ENCODE results near the gene HUNK. TPM values are rescaled to one million over a fixed set of nuclear protein-coding genes. Genes with fewer than 3 reads are reported as not detected.

HUNK gene
- total and polyA plus RNA-seq, 4 experiments from 2014 or later, result 0.07 to 0.44 (median 0.26) TPM; not detected in 1

GRCh38 chr21:31844206-31844605 lies 28.6 kb upstream of the HUNK start:
- no peaks in the 10 kb centered on the region for H3K4me1 ChIP-seq (ENCODE audit: insufficient read depth, low read length)
- Mint-ChIP-seq H3K4me3 (no peak overlapping the region), H3K9me3 (peaks cover 0 to 2% (median 0%) of the 10 kb centered on the region in 8 donors), H3K36me3 (no peaks in the 10 kb centered on the region), H3K27me3 (peaks cover 14 to 18% of the 10 kb centered on the region in 2 donors), H3K4me1 (no peaks in the 10 kb centered on the region), H3K27ac (no peak overlapping the region)
- no peak overlapping the region for H3K27ac ChIP-seq (ENCODE audit: low read depth, low read length)
- no peaks in the 10 kb centered on the region for H3K27me3 ChIP-seq (ENCODE audit: insufficient read depth, low read length)
- H3K4me3 ChIP-seq (ENCODE audit: low read length in 2 of 2), result no peak overlapping the region
- intact Hi-C loops (cut with micrococcal nuclease), result no loop called here
- CTCF ChIA-PET (ENCODE audit: partially characterized antibody), result no interaction called here
- no peak for DNase-seq
- H3K36me3 ChIP-seq (ENCODE audit: insufficient read depth, low read length), result no peaks in the 10 kb centered on the region
- POLR2A ChIA-PET (ENCODE audit: partially characterized antibody), result no interaction called here
- H3K9me3 ChIP-seq (ENCODE audit: control insufficient read depth in 1 of 2, low read length in 2 of 2), result no peaks in the 10 kb centered on the region

GRCh38 chr21:31845151-31845729 lies 27.6 kb upstream of the HUNK start:
- Histone ChIP-seq H3K36me3 (ENCODE audit: insufficient read depth, low read length) (no peaks in the 10 kb centered on the region), H3K9me3 (ENCODE audit: control insufficient read depth in 1 of 2, low read length in 2 of 2) (no peaks in the 10 kb centered on the region), H3K27me3 (ENCODE audit: insufficient read depth, low read length) (no peaks in the 10 kb centered on the region), H3K27ac (ENCODE audit: low read depth, low read length) (no peak overlapping the region), H3K4me1 (ENCODE audit: insufficient read depth, low read length) (no peaks in the 10 kb centered on the region), H3K4me3 (ENCODE audit: low read length in 2 of 2) (no peak overlapping the region)
- Mint-ChIP-seq H3K4me3 (no peak overlapping the region), H3K27me3 (peaks cover 14 to 15% of the 10 kb centered on the region in 2 donors), H3K9me3 (peaks cover 0 to 2% (median 0%) of the 10 kb centered on the region in 8 donors), H3K27ac (no peak overlapping the region), H3K4me1 (no peaks in the 10 kb centered on the region), H3K36me3 (no peaks in the 10 kb centered on the region)
- intact Hi-C loops (cut with micrococcal nuclease), result no loop called here
- no peak for DNase-seq
- ChIA-PET CTCF (ENCODE audit: partially characterized antibody) (interaction anchor here (1.4 kb wide), 1 partner anchor 22 kb away, joined by 3 read pairs; no protein-coding TSS in a partner anchor), POLR2A (ENCODE audit: partially characterized antibody) (no interaction called here)

GRCh38 chr21:31846690-31847089 lies 26.1 kb upstream of the HUNK start:
- Mint-ChIP-seq H3K4me1 (no peaks in the 10 kb centered on the region), H3K9me3 (peaks cover 0 to 4% (median 0%) of the 10 kb centered on the region in 8 donors), H3K27me3 (peaks cover 16 to 21% of the 10 kb centered on the region in 2 donors), H3K27ac (no peak overlapping the region), H3K4me3 (no peak overlapping the region), H3K36me3 (no peaks in the 10 kb centered on the region)
- H3K36me3 ChIP-seq (ENCODE audit: insufficient read depth, low read length), result no peaks in the 10 kb centered on the region
- no peaks in the 10 kb centered on the region for H3K4me1 ChIP-seq (ENCODE audit: insufficient read depth, low read length)
- H3K27me3 ChIP-seq (ENCODE audit: insufficient read depth, low read length), result no peaks in the 10 kb centered on the region
- H3K9me3 ChIP-seq (ENCODE audit: control insufficient read depth in 1 of 2, low read length in 2 of 2), result no peaks in the 10 kb centered on the region
- no peak overlapping the region for H3K27ac ChIP-seq (ENCODE audit: low read depth, low read length)
- intact Hi-C loops (cut with micrococcal nuclease), result no loop called here
- CTCF ChIA-PET (ENCODE audit: partially characterized antibody), result no interaction called here
- POLR2A ChIA-PET (ENCODE audit: partially characterized antibody), result no interaction called here
- DNase-seq, result no peak
- H3K4me3 ChIP-seq (ENCODE audit: low read length in 2 of 2), result no peak overlapping the region

- Mint-ChIP-seq H3K9me3 (peaks cover 0 to 4% (median 0%) of the 10 kb centered on the region in 8 donors), H3K27me3 (peaks cover 16 to 20% of the 10 kb centered on the region in 2 donors), H3K4me3 (no peak overlapping the region), H3K27ac (no peak overlapping the region), H3K36me3 (no peaks in the 10 kb centered on the region), H3K4me1 (no peaks in the 10 kb centered on the region)
- intact Hi-C loops (cut with micrococcal nuclease), result no loop called here
- Histone ChIP-seq H3K27ac (ENCODE audit: low read depth, low read length) (no peak overlapping the region), H3K4me1 (ENCODE audit: insufficient read depth, low read length) (no peaks in the 10 kb centered on the region), H3K27me3 (ENCODE audit: insufficient read depth, low read length) (no peaks in the 10 kb centered on the region), H3K9me3 (ENCODE audit: control insufficient read depth in 1 of 2, low read length in 2 of 2) (no peaks in the 10 kb centered on the region), H3K36me3 (ENCODE audit: insufficient read depth, low read length) (no peaks in the 10 kb centered on the region), H3K4me3 (ENCODE audit: low read length in 2 of 2) (no peak overlapping the region)
- CTCF ChIA-PET (ENCODE audit: partially characterized antibody), result no interaction called here
- no peak for DNase-seq
- POLR2A ChIA-PET (ENCODE audit: partially characterized antibody), result no interaction called here
Measured at GRCh38 chr21:31847761-31848160, 25.1 kb upstream of the HUNK start.

GRCh38 chr21:31848326-31848985 lies 24.4 kb upstream of the HUNK start:
- no peak overlapping the region for H3K4me3 Mint-ChIP-seq
- Histone ChIP-seq H3K4me1 (ENCODE audit: insufficient read depth, low read length) (no peaks in the 10 kb centered on the region), H3K27me3 (ENCODE audit: insufficient read depth, low read length) (no peaks in the 10 kb centered on the region), H3K36me3 (ENCODE audit: insufficient read depth, low read length) (no peaks in the 10 kb centered on the region), H3K27ac (ENCODE audit: low read depth, low read length) (no peak overlapping the region), H3K4me3 (ENCODE audit: low read length in 2 of 2) (no peak overlapping the region), H3K9me3 (ENCODE audit: control insufficient read depth in 1 of 2, low read length in 2 of 2) (no peaks in the 10 kb centered on the region)
- POLR2A ChIA-PET (ENCODE audit: partially characterized antibody), result interaction anchor here (0.7 kb wide), 1 partner anchor 1439 kb away, joined by 4 read pairs; no protein-coding TSS in a partner anchor
- DNase-seq, result no peak
- no peaks in the 10 kb centered on the region for H3K4me1 Mint-ChIP-seq
- intact Hi-C loops (cut with micrococcal nuclease), result no loop called here
- peaks cover 0 to 2% (median 0%) of the 10 kb centered on the region in 8 donors for H3K9me3 Mint-ChIP-seq
- no peaks in the 10 kb centered on the region for H3K36me3 Mint-ChIP-seq
- H3K27ac Mint-ChIP-seq, result no peak overlapping the region
- peaks cover 16 to 20% of the 10 kb centered on the region in 2 donors for H3K27me3 Mint-ChIP-seq
- CTCF ChIA-PET (ENCODE audit: partially characterized antibody), result no interaction called here

- Mint-ChIP-seq H3K27ac (no peak overlapping the region), H3K36me3 (no peaks in the 10 kb centered on the region), H3K4me3 (no peak overlapping the region), H3K9me3 (peaks cover 0 to 2% (median 0%) of the 10 kb centered on the region in 8 donors), H3K4me1 (no peaks in the 10 kb centered on the region), H3K27me3 (peaks cover 14 to 16% of the 10 kb centered on the region in 2 donors)
- intact Hi-C loops (cut with micrococcal nuclease), result no loop called here
- CTCF ChIA-PET (ENCODE audit: partially characterized antibody), result no interaction called here
- Histone ChIP-seq H3K4me3 (ENCODE audit: low read length in 2 of 2) (no peak overlapping the region), H3K36me3 (ENCODE audit: insufficient read depth, low read length) (no peaks in the 10 kb centered on the region), H3K27me3 (ENCODE audit: insufficient read depth, low read length) (no peaks in the 10 kb centered on the region), H3K4me1 (ENCODE audit: insufficient read depth, low read length) (no peaks in the 10 kb centered on the region), H3K27ac (ENCODE audit: low read depth, low read length) (no peak overlapping the region), H3K9me3 (ENCODE audit: control insufficient read depth in 1 of 2, low read length in 2 of 2) (no peaks in the 10 kb centered on the region)
- DNase-seq, result no peak
- POLR2A ChIA-PET (ENCODE audit: partially characterized antibody), result no interaction called here
Measured at GRCh38 chr21:31850886-31851285, 21.9 kb upstream of the HUNK start.

GRCh38 chr21:31855180-31855579 lies 17.6 kb upstream of the HUNK start:
- H3K9me3 ChIP-seq (ENCODE audit: control insufficient read depth in 1 of 2, low read length in 2 of 2), result no peaks in the 10 kb centered on the region
- ChIA-PET POLR2A (ENCODE audit: partially characterized antibody) (no interaction called here), CTCF (ENCODE audit: partially characterized antibody) (no interaction called here)

More at GRCh38 chr21:31855180-31855579, 17.6 kb upstream of the HUNK start:
- no peak overlapping the region for H3K4me3 ChIP-seq (ENCODE audit: low read length in 2 of 2)
- no peaks in the 10 kb centered on the region for H3K4me1 ChIP-seq (ENCODE audit: insufficient read depth, low read length)
- Mint-ChIP-seq H3K4me1 (no peaks in the 10 kb centered on the region), H3K27me3 (peaks cover 5 to 11% of the 10 kb centered on the region in 2 donors), H3K9me3 (peaks cover 0 to 2% (median 0%) of the 10 kb centered on the region in 8 donors), H3K4me3 (no peak overlapping the region), H3K36me3 (no peaks in the 10 kb centered on the region), H3K27ac (no peak overlapping the region)
- DNase-seq, result no peak
- no peak overlapping the region for H3K27ac ChIP-seq (ENCODE audit: low read depth, low read length)
- H3K36me3 ChIP-seq (ENCODE audit: insufficient read depth, low read length), result no peaks in the 10 kb centered on the region
- intact Hi-C loops (cut with micrococcal nuclease), result no loop called here
- H3K27me3 ChIP-seq (ENCODE audit: insufficient read depth, low read length), result no peaks in the 10 kb centered on the region
